Liver (tissue), 3 donors: ENCODE data around the gene MAGEA12.
"Not testable (repeated sequence)": the region's sequence is repeated elsewhere in the genome, so short reads cannot be mapped to it uniquely, and the experiment has no call there.

ENCODE experiments used
- ATF3 ChIP-seq: IDR thresholded peaks from 2 replicates; pipeline ENCODE4 v1.6.1; 2016; ENCODE audit warnings: antibody characterized with exemption
- FOXA1 ChIP-seq: IDR thresholded peaks from 2 replicates; pipeline ENCODE4 v1.6.1; 2016; ENCODE audit warnings: antibody characterized with exemption
- FOXA2 ChIP-seq: IDR thresholded peaks from 2 replicates; pipeline ENCODE4 v1.6.1; 2016; ENCODE audit warnings: antibody characterized with exemption
- HNF4A ChIP-seq, 2 donors: conservative IDR thresholded peaks; 2 replicates each; pipeline ENCODE4 v1.6.1; 2016; ENCODE audit warnings: antibody characterized with exemption in 2 of 2, mild to moderate bottlenecking in 2 of 2
- MAX ChIP-seq: IDR thresholded peaks from 2 replicates; pipeline ENCODE4 v1.6.1; 2016; ENCODE audit warnings: antibody characterized with exemption
- TF ChIP-seq, protein P1 (sequence below): fragments of 150-350 bp; IDR thresholded peaks from 2 replicates; pipeline ENCODE4 v1.5.1; 2017; ENCODE audit warnings: improper control_type of control experiment, low read depth, low read length; ENCODE audit not compliant: missing input control
- donor health status: healthy.
- donor health status: healthy.

GRCh38 chrX:152769549-152770289 lies 36.2 kb downstream of the MAGEA12 start, which contains the start of gene MAGEA6:
- TF ChIP-seq, protein P1, sequence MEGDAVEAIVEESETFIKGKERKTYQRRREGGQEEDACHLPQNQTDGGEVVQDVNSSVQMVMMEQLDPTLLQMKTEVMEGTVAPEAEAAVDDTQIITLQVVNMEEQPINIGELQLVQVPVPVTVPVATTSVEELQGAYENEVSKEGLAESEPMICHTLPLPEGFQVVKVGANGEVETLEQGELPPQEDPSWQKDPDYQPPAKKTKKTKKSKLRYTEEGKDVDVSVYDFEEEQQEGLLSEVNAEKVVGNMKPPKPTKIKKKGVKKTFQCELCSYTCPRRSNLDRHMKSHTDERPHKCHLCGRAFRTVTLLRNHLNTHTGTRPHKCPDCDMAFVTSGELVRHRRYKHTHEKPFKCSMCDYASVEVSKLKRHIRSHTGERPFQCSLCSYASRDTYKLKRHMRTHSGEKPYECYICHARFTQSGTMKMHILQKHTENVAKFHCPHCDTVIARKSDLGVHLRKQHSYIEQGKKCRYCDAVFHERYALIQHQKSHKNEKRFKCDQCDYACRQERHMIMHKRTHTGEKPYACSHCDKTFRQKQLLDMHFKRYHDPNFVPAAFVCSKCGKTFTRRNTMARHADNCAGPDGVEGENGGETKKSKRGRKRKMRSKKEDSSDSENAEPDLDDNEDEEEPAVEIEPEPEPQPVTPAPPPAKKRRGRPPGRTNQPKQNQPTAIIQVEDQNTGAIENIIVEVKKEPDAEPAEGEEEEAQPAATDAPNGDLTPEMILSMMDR, result not testable (repeated sequence)
- not testable (repeated sequence) for TF ChIP-seq FOXA2; ATF3; MAX; HNF4A (conservative IDR thresholded peaks at IDR 0.05); FOXA1
